ENCODE results near the gene CCSER2. TPM values are rescaled to one million over a fixed set of nuclear protein-coding genes. Genes with fewer than 3 reads are reported as not detected.

CCSER2 gene
- total RNA-seq, 1 donor from 2014 or later = 18.5 TPM

- TF ChIP-seq CTCF (IDR thresholded peaks at IDR 0.05) = peak; percentile 46 to 76 (median 48)
- Histone ChIP-seq H3K27me3 (no peaks in the 10 kb centered on the region), H3K4me1 (no peaks in the 10 kb centered on the region), H3K9me3 (no peaks in the 10 kb centered on the region), H3K36me3 (peaks cover 0 to 24% of the 10 kb centered on the region in 2 donors), H3K4me3 (no peak overlapping the region), H3K27ac (no peak overlapping the region)
- peak in 1 of 2 donors; percentile 63 for DNase-seq (ENCODE audit: low spot score in 2 of 2)
- intact Hi-C loops (cut with DNase I) = loop anchor here (1.0 kb wide), 2 partner anchors 111 to 162 kb away; no protein-coding TSS in a partner anchor
Observed at GRCh38 chr10:84375011-84375410, 46.6 kb downstream of the CCSER2 start.

DNA sequence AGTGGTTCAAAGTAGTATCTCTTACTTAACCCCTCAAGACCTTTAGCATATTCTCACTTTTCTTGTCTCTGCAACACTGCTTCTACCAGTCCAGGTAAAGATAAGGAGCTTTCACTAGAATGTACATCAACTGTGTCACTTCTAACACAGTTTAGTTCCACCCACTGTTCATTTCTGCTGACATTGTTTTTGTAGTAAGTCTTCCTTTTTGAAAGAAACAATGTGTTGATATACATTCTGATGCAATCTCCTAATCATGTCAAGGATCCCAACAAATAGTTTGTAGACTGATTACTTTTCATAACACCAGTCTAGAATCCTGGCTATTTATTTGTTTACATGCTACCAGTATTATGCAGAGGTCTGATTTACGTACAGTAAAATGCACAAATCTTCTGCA lies 47.5 kb downstream of the CCSER2 start:
- Histone ChIP-seq H3K4me1 (no peaks in the 10 kb centered on the region), H3K4me3 (no peak overlapping the region), H3K36me3 (peaks cover 0 to 24% of the 10 kb centered on the region in 2 donors), H3K27me3 (no peaks in the 10 kb centered on the region), H3K27ac (no peak overlapping the region), H3K9me3 (no peaks in the 10 kb centered on the region)
- intact Hi-C loops (cut with DNase I) = loop anchor here (1.0 kb wide), 2 partner anchors 112 to 161 kb away; no protein-coding TSS in a partner anchor
- TF ChIP-seq CTCF (IDR thresholded peaks at IDR 0.05) = no peak
- no peak for DNase-seq (ENCODE audit: low spot score in 2 of 2)

- H3K36me3 ChIP-seq = peaks cover 0 to 7% of the 10 kb centered on the region in 2 donors
- intact Hi-C loops (cut with DNase I) = no loop called here
- no peaks in the 10 kb centered on the region for H3K27me3 ChIP-seq
- DNase-seq (ENCODE audit: low spot score in 2 of 2) = no peak
- H3K4me3 ChIP-seq = no peak overlapping the region
- H3K4me1 ChIP-seq = no peaks in the 10 kb centered on the region
- no peak overlapping the region for H3K27ac ChIP-seq
- H3K9me3 ChIP-seq = no peaks in the 10 kb centered on the region
- no peak for TF ChIP-seq CTCF (IDR thresholded peaks at IDR 0.05)
Observed at GRCh38 chr10:84388148-84388547, 59.8 kb downstream of the CCSER2 start.

DNA sequence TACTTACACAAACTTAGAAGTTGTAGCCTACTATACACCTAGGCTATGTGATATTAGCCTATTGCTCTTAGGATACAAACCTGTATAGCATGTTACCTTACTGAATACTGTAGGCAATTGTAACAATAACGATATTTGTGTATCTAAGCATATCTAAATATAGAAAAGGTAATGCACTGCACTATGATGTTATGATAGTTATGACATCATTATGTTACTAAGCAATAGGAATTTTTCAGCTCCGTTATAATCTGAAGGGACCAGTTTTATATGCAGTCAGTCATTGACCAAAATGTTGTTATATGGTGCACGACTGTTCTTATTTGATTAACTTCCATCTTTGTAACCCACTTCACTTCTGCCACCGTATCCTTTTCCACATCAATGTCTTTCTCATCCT lies 62.0 kb downstream of the CCSER2 start:
- Histone ChIP-seq H3K27me3 (no peaks in the 10 kb centered on the region), H3K36me3 (peaks cover 0 to 7% of the 10 kb centered on the region in 2 donors), H3K9me3 (no peaks in the 10 kb centered on the region), H3K4me1 (no peaks in the 10 kb centered on the region), H3K4me3 (no peak overlapping the region), H3K27ac (no peak overlapping the region)
- DNase-seq (ENCODE audit: low spot score in 2 of 2) = no peak
- intact Hi-C loops (cut with DNase I) = no loop called here
- no peak for TF ChIP-seq CTCF (IDR thresholded peaks at IDR 0.05)

- Histone ChIP-seq H3K27ac (no peak overlapping the region), H3K9me3 (no peaks in the 10 kb centered on the region), H3K4me1 (no peaks in the 10 kb centered on the region), H3K4me3 (no peak overlapping the region), H3K36me3 (peaks cover 0 to 7% of the 10 kb centered on the region in 2 donors), H3K27me3 (no peaks in the 10 kb centered on the region)
- no peak for DNase-seq (ENCODE audit: low spot score in 2 of 2)
- intact Hi-C loops (cut with DNase I) = no loop called here
- no peak for TF ChIP-seq CTCF (IDR thresholded peaks at IDR 0.05)
Observed at GRCh38 chr10:84391326-84391725, 62.9 kb downstream of the CCSER2 start.

- Histone ChIP-seq H3K4me3 (no peak overlapping the region), H3K9me3 (no peaks in the 10 kb centered on the region), H3K36me3 (peaks cover 0 to 7% of the 10 kb centered on the region in 2 donors), H3K27ac (no peak overlapping the region), H3K27me3 (no peaks in the 10 kb centered on the region), H3K4me1 (no peaks in the 10 kb centered on the region)
- intact Hi-C loops (cut with DNase I) = no loop called here
- no peak for DNase-seq (ENCODE audit: low spot score in 2 of 2)
- no peak for TF ChIP-seq CTCF (IDR thresholded peaks at IDR 0.05)
Observed at GRCh38 chr10:84392181-84392580, 63.8 kb downstream of the CCSER2 start.
